Liver (tissue), 3 donors: ENCODE measurements around the gene TPD52L2.

ENCODE experiments used
- CTCF ChIP-seq: fragments of 150-350 bp; IDR thresholded peaks from 2 replicates; pipeline ENCODE4 v1.5.1; 2017; ENCODE audit warnings: improper control_type of control experiment, low read depth, low read length; ENCODE audit not compliant: missing input control
- JUND ChIP-seq, 2 donors: IDR thresholded peaks; 2 replicates each; pipeline ENCODE4 v1.6.1; 2016; ENCODE audit warnings: antibody characterized with exemption in 2 of 2
- MAX ChIP-seq: IDR thresholded peaks from 2 replicates; pipeline ENCODE4 v1.6.1; 2016; ENCODE audit warnings: antibody characterized with exemption
- REST ChIP-seq: IDR thresholded peaks from 2 replicates; pipeline ENCODE4 v1.6.1; 2016; ENCODE audit warnings: antibody characterized with exemption, mild to moderate bottlenecking
- RXRA ChIP-seq, 2 donors: IDR thresholded peaks; 2 replicates each; pipeline ENCODE4 v1.6.1; 2017 to 2018; ENCODE audit warnings: antibody characterized with exemption in 2 of 2, mild to moderate bottlenecking in 1 of 2
- SP1 ChIP-seq: IDR thresholded peaks from 2 replicates; pipeline ENCODE4 v1.6.1; 2018; ENCODE audit warnings: antibody characterized with exemption, mild to moderate bottlenecking
- TF ChIP-seq, protein P1 (sequence below): IDR thresholded peaks from 2 replicates; pipeline ENCODE4 v1.6.1; 2016; ENCODE audit warnings: antibody characterized with exemption
- donor health status: healthy.
- donor health status: healthy.

GRCh38 chr20:63926298-63926697 lies 61.2 kb downstream of the TPD52L2 start:
- no peak for TF ChIP-seq CTCF
- no peak for TF ChIP-seq REST
- TF ChIP-seq, protein P1, sequence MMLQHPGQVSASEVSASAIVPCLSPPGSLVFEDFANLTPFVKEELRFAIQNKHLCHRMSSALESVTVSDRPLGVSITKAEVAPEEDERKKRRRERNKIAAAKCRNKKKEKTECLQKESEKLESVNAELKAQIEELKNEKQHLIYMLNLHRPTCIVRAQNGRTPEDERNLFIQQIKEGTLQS: no peak
- TF ChIP-seq MAX: no peak
- TF ChIP-seq JUND (IDR thresholded peaks at IDR 0.05): no peak
- no peak for TF ChIP-seq RXRA (IDR thresholded peaks at IDR 0.05)
- TF ChIP-seq SP1: no peak
